GM10266 (cell line): ENCODE measurements around the gene TGM2.

Experiments
- DNase-seq: peaks from one replicate; pipeline ENCODE4 v3.0.0; 2012; ENCODE audit errors: extremely low spot score
- TF ChIP-seq, protein P1 (sequence below): IDR thresholded peaks from 2 replicates; pipeline ENCODE4 v1.5.1; 2012; ENCODE audit warnings: mild to moderate bottlenecking, low read depth; ENCODE audit not compliant: control insufficient read depth, insufficient read depth; ENCODE audit errors: missing control alignments

Gene TGM2

DNA sequence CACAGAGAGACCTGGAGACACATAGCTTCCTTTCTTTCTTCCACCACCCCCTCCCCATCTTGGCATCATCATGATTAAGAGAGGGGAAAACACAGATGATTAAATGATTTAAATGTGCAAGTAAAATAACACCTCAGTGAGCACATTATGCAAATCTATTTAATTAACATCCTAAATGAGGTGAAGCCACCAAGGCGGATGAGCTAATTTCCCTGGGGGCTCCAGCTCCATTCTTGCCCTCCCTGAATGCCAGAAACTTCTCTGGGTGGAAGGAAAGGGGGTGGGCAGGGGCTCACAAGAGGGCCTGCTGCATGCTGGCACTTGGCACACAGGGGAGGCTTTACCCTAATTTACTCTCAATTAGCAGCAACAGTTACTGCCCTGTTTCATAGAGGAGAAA, 32.5 kb upstream of the TGM2 start:
- DNase-seq, result no peak
- TF ChIP-seq, protein P1, sequence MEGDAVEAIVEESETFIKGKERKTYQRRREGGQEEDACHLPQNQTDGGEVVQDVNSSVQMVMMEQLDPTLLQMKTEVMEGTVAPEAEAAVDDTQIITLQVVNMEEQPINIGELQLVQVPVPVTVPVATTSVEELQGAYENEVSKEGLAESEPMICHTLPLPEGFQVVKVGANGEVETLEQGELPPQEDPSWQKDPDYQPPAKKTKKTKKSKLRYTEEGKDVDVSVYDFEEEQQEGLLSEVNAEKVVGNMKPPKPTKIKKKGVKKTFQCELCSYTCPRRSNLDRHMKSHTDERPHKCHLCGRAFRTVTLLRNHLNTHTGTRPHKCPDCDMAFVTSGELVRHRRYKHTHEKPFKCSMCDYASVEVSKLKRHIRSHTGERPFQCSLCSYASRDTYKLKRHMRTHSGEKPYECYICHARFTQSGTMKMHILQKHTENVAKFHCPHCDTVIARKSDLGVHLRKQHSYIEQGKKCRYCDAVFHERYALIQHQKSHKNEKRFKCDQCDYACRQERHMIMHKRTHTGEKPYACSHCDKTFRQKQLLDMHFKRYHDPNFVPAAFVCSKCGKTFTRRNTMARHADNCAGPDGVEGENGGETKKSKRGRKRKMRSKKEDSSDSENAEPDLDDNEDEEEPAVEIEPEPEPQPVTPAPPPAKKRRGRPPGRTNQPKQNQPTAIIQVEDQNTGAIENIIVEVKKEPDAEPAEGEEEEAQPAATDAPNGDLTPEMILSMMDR, result no peak

DNA sequence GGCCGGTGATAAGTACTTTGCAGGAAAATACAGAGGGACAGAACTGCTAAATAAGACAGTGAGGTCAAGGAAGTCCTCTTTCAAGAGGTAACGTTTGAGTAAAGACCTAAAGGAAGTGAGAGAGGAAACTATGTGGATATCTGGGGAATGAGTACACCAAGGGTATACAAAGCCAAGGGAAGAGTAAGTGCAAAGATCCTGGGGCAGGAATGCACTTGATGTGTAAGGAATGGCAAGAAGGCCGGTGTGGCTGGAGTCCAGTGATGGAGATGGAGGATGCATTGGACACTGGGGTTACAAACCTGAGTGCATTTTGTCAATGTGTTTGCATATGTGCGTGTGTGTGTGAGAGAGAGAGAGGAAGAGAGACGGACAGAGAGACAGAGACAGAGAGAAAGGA, 32.1 kb upstream of the TGM2 start:
- DNase-seq, result no peak
- TF ChIP-seq, protein P1, result no peak

DNA sequence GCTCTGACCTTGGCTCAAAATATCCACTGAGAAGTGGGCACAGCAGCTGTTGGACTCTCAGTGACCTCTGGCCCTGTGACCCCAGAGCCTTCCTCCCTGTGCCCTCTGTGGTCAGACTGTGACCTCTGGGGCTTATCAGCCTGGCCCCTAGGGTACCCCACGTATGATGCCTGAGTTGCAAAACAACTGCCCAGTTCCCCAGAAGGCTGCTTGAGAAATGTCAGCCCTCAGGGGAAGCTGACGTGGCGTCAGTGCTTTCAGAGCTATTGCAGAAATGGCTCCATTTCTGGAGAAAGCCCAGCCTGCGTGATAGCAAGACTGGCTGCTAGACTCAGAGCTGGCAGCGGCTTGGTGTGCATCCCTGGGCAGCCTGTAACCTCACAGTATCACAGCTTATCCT, 31.5 kb upstream of the TGM2 start:
- DNase-seq, result no peak
- TF ChIP-seq, protein P1, result no peak

DNA sequence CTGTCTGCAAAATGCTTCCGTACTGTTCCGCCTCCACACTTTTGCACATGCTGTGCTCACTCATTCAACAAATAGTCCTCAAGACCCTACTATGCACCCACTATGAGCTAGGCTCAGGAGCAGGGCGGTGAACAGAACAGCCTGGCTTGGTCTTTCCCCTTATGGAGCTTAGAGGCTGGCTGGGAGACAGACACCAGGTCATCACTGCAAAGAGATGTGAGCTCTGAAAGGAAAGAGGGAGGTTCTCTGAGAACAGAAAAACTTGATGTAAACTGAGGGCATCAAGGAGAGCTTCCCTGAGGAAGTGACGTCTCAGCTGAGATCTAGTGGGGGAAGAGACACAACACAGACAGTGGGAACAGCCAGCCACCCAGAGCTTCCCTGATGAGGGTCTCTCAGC, 31.0 kb upstream of the TGM2 start:
- DNase-seq, result no peak

DNA sequence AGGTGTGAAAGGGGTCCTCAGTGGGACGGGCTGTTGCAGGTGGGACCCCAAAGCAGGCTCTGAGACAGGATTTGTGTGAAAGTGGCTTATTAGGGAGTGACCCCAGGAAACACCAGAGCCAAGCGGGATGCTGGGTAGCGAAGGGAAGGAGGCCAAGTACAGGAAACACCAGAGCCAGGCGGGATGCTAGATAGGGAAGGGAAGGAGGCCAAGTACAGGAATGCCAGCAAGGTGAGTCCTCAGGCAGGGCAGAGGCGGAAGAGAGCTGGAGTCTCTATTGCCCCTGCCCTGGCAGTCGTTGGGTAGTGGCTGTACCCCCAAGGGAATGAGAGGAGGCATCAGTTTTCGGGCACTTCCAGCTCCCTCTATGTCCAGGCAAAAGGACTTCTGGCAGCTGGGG, 30.5 kb upstream of the TGM2 start:
- TF ChIP-seq, protein P1, result no peak
- no peak for DNase-seq

More for the DNA sequence above, 31.0 kb upstream of the TGM2 start:
- TF ChIP-seq, protein P1, result no peak

DNA sequence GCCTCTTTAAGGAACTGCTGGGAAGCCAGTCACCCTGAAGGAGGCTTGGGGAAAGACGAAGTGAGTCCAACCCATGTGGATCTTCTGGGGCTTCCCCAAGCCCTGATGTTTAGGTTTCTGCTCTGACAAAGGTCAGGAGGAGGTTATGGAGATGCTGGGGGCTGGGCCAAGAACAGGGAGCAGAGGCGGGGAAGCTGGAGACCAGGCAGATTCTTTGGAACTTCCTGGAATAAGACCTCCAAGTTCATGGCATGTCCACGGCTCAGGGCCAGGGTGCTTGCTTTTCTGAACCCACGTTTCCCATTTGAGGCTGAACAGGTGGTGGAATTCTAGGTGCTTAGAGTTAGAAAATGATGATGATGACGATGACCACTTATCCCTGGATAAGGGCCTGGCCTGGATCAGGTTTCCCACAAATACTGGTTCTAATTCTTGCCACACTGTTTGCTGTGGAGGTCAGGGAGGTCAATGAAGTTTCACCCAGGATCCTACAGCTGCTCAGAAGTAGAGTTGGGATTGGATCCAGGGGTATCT, 30.0 kb upstream of the TGM2 start:
- DNase-seq, result no peak
- TF ChIP-seq, protein P1, result no peak

DNA sequence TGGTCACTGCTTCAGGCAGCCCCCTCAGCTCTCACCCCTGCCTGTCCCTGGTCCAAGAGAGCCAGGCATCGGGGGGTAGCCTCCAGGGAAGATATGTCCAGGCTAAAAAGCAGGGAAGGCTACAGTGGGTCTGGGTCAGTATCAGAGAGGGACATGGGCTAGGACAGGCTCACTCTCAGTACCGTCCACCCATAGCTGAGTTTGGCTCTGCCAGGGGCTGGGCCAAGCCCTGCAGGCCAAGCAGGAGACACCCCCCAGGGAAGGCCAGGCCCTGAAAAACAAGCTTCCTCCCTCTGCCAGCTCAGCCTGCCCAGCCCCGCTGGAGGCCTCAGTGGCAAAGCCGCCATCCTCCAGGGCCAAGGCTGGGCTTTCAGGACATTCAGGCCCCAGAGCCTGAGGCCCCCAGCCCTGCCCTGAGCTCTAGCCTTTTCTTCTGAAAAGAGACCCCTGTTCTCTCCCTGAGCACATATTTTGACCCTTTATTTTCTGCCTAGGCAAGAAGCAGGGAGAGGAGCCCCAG, 28.6 kb upstream of the TGM2 start:
- TF ChIP-seq, protein P1, result no peak

More for the DNA sequence above, 28.6 kb upstream of the TGM2 start:
- no peak for DNase-seq
